OCI-LY1 (cell line): ENCODE results near the gene MED28.

Source experiments
- H2AFZ ChIP-seq: fragments of 200-600 bp; sonication (generic), shearing (Covaris generic); 2 replicates; pipeline ENCODE4 v1.6.0; 2014; ENCODE audit warnings: antibody characterized with exemption, mild to moderate bottlenecking, low read length
- H3F3A ChIP-seq: fragments of 200-600 bp; sonication (generic), shearing (Covaris generic); 2 replicates; pipeline ENCODE4 v1.6.0; 2014; ENCODE audit warnings: mild to moderate bottlenecking, antibody characterized with exemption, low read length, moderate library complexity; ENCODE audit not compliant: insufficient read depth
- H3K27ac ChIP-seq: fragments of 200-600 bp; sonication (generic); 2 replicates; pipeline ENCODE4 v1.5.1; 2014; ENCODE audit warnings: low read length, mixed run types, mild to moderate bottlenecking, low read depth; ENCODE audit not compliant: poor library complexity, severe bottlenecking
- H3K27me3 ChIP-seq: fragments of 200-600 bp; sonication (generic); 2 replicates; pipeline ENCODE4 v1.6.0; 2014; ENCODE audit warnings: antibody characterized with exemption, mild to moderate bottlenecking, low read length, moderate library complexity; ENCODE audit not compliant: insufficient read depth
- H3K36me3 ChIP-seq: fragments of 200-600 bp; sonication (generic); 2 replicates; pipeline ENCODE4 v1.6.1; 2014; ENCODE audit warnings: mild to moderate bottlenecking, antibody characterized with exemption, low read length, moderate library complexity, mixed read lengths; ENCODE audit not compliant: insufficient read depth
- H3K4me1 ChIP-seq: fragments of 200-600 bp; sonication (generic); 2 replicates; pipeline ENCODE4 v1.5.1; 2014; ENCODE audit warnings: mild to moderate bottlenecking, low read length, moderate library complexity; ENCODE audit not compliant: insufficient read depth, severe bottlenecking
- H3K4me2 ChIP-seq: fragments of 200-600 bp; sonication (generic), shearing (Covaris generic); 2 replicates; pipeline ENCODE4 v1.6.1; 2014; ENCODE audit warnings: low read length
- H3K4me3 ChIP-seq: fragments of 200-600 bp; sonication (generic); 2 replicates; pipeline ENCODE4 v1.5.1; 2014; ENCODE audit warnings: low read length, low read depth, mild to moderate bottlenecking, mixed read lengths; ENCODE audit not compliant: poor library complexity, severe bottlenecking
- H3K79me2 ChIP-seq: fragments of 200-600 bp; shearing (Covaris generic); 2 replicates; pipeline ENCODE4 v1.6.1; 2016; ENCODE audit warnings: mixed run types, low read length, mixed read lengths; ENCODE audit not compliant: insufficient read depth
- H3K9ac ChIP-seq: fragments of 200-600 bp; sonication (generic), shearing (Covaris generic); 2 replicates; pipeline ENCODE4 v1.6.1; 2014; ENCODE audit warnings: mild to moderate bottlenecking, low read length, mixed read lengths
- H3K9me2 ChIP-seq: fragments of 200-600 bp; sonication (generic), shearing (Covaris generic); 2 replicates; pipeline ENCODE4 v1.6.1; 2014; ENCODE audit warnings: low read depth, mild to moderate bottlenecking, low read length, mixed read lengths
- H3K9me3 ChIP-seq: fragments of 200-600 bp; shearing (Covaris generic); 2 replicates; pipeline ENCODE4 v1.6.1; 2014; ENCODE audit warnings: low read length, mixed read lengths
- H4K20me1 ChIP-seq: fragments of 200-600 bp; sonication (generic), shearing (Covaris generic); 2 replicates; pipeline ENCODE4 v1.6.0; 2016; ENCODE audit warnings: mild to moderate bottlenecking, low read length; ENCODE audit not compliant: insufficient read depth
- CTCF ChIP-seq: fragments of 200-600 bp; sonication (generic), shearing (Covaris generic); IDR thresholded peaks from 2 replicates; pipeline ENCODE4 v1.5.1; 2017; ENCODE audit warnings: mild to moderate bottlenecking, antibody characterized with exemption, low read length, moderate library complexity, mixed read lengths
- EZH2 ChIP-seq: fragments of 200-600 bp; sonication (generic), shearing (Covaris generic); IDR thresholded peaks from 2 replicates; pipeline ENCODE4 v1.8.0; 2017; ENCODE audit warnings: borderline replicate concordance, mixed run types, mild to moderate bottlenecking, antibody characterized with exemption, low read length, moderate library complexity, mixed read lengths

MED28 gene

DNA sequence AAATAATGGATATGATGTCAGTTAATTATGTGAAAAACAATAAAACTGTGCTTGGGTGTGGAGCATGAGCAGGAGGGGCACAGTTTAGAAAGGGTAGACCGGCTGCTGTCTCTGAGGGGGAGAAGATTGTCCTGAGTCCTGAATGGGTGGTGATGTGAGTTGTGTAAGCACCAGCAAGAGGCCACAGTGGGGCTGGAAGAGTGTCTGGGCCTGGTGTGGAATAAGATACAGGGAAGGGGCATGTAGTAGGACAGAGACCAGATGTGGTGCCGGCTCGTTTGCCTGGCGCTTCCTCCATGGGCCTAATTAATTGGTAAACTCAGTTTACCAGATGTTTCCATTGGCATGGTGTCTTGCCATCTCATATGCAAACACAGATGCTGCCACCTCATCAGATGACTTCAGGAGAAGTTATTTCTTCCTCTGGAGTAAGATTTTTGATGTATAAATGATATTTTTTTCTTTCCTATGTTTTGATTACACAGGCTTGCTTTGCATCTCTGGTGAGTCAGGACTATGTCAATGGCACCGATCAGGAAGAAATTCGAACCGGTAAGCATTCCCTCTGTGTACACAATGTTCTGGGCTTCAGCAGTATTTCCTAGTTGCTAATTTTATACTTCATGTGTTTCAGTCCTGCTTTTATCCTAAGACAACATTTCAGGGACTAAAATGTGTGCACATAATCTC lies 5.1 kb downstream of the MED28 start:
- H3K4me3 ChIP-seq: no peak overlapping the region

DNA sequence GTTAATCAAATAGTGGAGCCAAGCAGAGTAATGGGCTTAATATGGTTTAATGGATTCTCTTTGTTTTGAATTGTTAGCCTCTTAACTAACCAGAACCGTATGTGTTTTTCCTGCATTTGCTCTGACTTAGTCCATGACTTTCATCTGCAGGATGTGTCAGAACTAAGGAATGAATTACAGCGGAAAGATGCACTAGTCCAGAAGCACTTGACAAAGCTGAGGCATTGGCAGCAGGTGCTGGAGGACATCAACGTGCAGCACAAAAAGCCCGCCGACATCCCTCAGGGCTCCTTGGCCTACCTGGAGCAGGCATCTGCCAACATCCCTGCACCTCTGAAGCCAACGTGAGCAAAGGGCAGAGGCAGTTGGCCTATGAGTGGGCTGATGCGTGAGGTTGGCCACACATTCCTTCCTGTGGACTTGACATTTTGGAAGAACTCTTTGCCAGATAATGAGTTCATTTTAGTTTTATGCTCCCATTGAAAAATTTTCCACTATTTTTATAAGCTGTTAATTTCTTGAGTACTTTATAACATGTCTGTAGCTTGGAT lies 9.1 kb downstream of the MED28 start:
- H3K79me2 ChIP-seq: no peaks in the 10 kb centered on the region
- H3K9me2 ChIP-seq: no peaks in the 10 kb centered on the region
- no peak overlapping the region for H3K27ac ChIP-seq
- H3K9me3 ChIP-seq: no peaks in the 10 kb centered on the region
- no peaks in the 10 kb centered on the region for H3K4me1 ChIP-seq
- H3K27me3 ChIP-seq: no peaks in the 10 kb centered on the region
- no peaks in the 10 kb centered on the region for H4K20me1 ChIP-seq
- H3K4me3 ChIP-seq: no peak overlapping the region
- no peak overlapping the region for H3K4me2 ChIP-seq
- no peak for TF ChIP-seq EZH2
- no peak for TF ChIP-seq CTCF
- H3K9ac ChIP-seq: no peak overlapping the region
- no peaks in the 10 kb centered on the region for H3F3A ChIP-seq
- peaks cover 73% of the 10 kb centered on the region for H3K36me3 ChIP-seq
- H2AFZ ChIP-seq: no peak overlapping the region

More for the DNA sequence above, 5.1 kb downstream of the MED28 start:
- H4K20me1 ChIP-seq: no peaks in the 10 kb centered on the region
- no peak overlapping the region for H3K27ac ChIP-seq
- H3K4me1 ChIP-seq: peaks cover 15% of the 10 kb centered on the region
- H3K36me3 ChIP-seq: peaks cover 43% of the 10 kb centered on the region
- H3K27me3 ChIP-seq: no peaks in the 10 kb centered on the region
- H2AFZ ChIP-seq: no peak overlapping the region
- no peaks in the 10 kb centered on the region for H3F3A ChIP-seq
- H3K9ac ChIP-seq: no peak overlapping the region
- TF ChIP-seq EZH2 (no peak), CTCF (no peak)
- H3K4me2 ChIP-seq: no peak overlapping the region
- no peaks in the 10 kb centered on the region for H3K9me3 ChIP-seq
- H3K79me2 ChIP-seq: peaks cover 32% of the 10 kb centered on the region
- H3K9me2 ChIP-seq: no peaks in the 10 kb centered on the region

GRCh38 chr4:17624821-17625220 lies 10.4 kb downstream of the MED28 start:
- Histone ChIP-seq H3K4me1 (no peaks in the 10 kb centered on the region), H3K4me3 (no peak overlapping the region), H3K27ac (no peak overlapping the region), H3F3A (no peaks in the 10 kb centered on the region), H4K20me1 (no peaks in the 10 kb centered on the region), H3K9me2 (no peaks in the 10 kb centered on the region), H3K4me2 (no peak overlapping the region), H3K36me3 (peaks cover 65% of the 10 kb centered on the region), H3K9ac (no peak overlapping the region), H3K9me3 (no peaks in the 10 kb centered on the region), H3K27me3 (no peaks in the 10 kb centered on the region), H3K79me2 (no peaks in the 10 kb centered on the region), H2AFZ (no peak overlapping the region)
- TF ChIP-seq EZH2: no peak
- TF ChIP-seq CTCF: no peak
